PC-3 (cell line): Measurements from ENCODE around the gene MORN4.

Experiments used
- CTCF ChIP-seq: fragments of 300-600 bp; sonication (generic); conservative IDR thresholded peaks from 2 replicates; pipeline ENCODE4 v1.5.1; 2017; ENCODE audit warnings: antibody characterized with exemption, low read depth, mild to moderate bottlenecking, low read length
- EZH2 ChIP-seq: fragments of 300-600 bp; sonication (generic); IDR thresholded peaks from one replicate; pipeline ENCODE4 v1.6.1; 2017; ENCODE audit warnings: antibody characterized with exemption, mild to moderate bottlenecking, low read length; ENCODE audit not compliant: unreplicated experiment
- EZH2phosphoT487 ChIP-seq: fragments of 300-600 bp; sonication (generic); IDR thresholded peaks from 2 replicates; pipeline ENCODE4 v1.6.1; 2018; ENCODE audit warnings: mild to moderate bottlenecking, antibody characterized with exemption, low read length, borderline replicate concordance

- no peak for TF ChIP-seq CTCF
- no peak for TF ChIP-seq EZH2phosphoT487
- no peak for TF ChIP-seq EZH2
Measured at GRCh38 chr10:97664282-97664850, 31.1 kb upstream of the MORN4 start.
